Measurements from ENCODE around the gene VPS4B.

DNA sequence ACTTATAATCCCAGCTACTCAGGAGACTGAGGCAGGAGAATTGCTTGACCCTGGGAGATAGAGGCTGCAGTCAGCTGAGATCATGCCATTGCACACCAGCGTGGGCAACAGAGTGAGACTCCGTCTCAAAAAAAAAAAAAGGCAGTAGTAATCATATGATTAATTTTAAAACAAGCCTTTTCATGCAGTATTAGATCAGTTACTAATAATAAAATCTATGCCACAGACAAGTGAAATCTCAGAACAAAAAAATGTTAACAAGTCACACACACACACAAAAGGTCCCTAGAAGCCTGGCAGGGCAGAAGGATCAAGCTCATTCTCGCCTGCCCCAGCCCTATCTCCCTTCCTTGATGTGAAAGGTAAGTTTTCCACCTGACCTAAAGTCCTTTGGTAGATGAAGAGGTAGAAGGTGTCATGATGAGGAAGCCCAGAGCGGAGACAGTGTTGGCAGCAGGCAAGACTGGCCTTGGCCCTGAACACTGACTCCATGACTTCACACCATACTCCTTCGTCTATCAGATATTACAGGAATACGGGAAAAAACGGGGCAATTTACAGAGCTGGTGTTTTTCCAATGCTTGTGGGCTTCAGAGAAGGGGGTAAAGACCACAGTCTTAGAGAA lies 65.9 kb downstream of the VPS4B start:
- TF ChIP-seq CREM (IDR thresholded peaks at IDR 0.05; ENCODE audit: low read depth) (no peak), SMARCA5 (IDR thresholded peaks at IDR 0.05) (no peak), POLR2AphosphoS5 (IDR thresholded peaks at IDR 0.05; ENCODE audit: low read length) (no peak), CBFB (IDR thresholded peaks at IDR 0.05; ENCODE audit: low read depth) (no peak)
- TF ChIP-seq, protein P1, sequence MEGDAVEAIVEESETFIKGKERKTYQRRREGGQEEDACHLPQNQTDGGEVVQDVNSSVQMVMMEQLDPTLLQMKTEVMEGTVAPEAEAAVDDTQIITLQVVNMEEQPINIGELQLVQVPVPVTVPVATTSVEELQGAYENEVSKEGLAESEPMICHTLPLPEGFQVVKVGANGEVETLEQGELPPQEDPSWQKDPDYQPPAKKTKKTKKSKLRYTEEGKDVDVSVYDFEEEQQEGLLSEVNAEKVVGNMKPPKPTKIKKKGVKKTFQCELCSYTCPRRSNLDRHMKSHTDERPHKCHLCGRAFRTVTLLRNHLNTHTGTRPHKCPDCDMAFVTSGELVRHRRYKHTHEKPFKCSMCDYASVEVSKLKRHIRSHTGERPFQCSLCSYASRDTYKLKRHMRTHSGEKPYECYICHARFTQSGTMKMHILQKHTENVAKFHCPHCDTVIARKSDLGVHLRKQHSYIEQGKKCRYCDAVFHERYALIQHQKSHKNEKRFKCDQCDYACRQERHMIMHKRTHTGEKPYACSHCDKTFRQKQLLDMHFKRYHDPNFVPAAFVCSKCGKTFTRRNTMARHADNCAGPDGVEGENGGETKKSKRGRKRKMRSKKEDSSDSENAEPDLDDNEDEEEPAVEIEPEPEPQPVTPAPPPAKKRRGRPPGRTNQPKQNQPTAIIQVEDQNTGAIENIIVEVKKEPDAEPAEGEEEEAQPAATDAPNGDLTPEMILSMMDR (IDR thresholded peaks at IDR 0.05 in 2 of 3, conservative IDR thresholded peaks at IDR 0.05 in 1 of 3; ENCODE audit: control insufficient read depth in 2 of 3, extremely low read depth in 1 of 3, insufficient read depth in 1 of 3, low read depth in 3 of 3, low read length in 3 of 3) = no peak

Measured in GM12878 (cell line).